NB4 (cell line): ENCODE data around the gene DSG4.

ENCODE experiments used
- CTCF ChIP-seq: IDR thresholded peaks from one replicate; pipeline ENCODE4 v1.5.1; 2012; ENCODE audit warnings: low read depth, low read length
- MYC ChIP-seq: IDR thresholded peaks from 2 replicates; pipeline ENCODE4 v1.6.1; 2011; ENCODE audit warnings: low read depth, low read length
- POLR2A ChIP-seq: IDR thresholded peaks from 2 replicates; pipeline ENCODE4 v1.6.1; 2011; ENCODE audit warnings: mild to moderate bottlenecking; ENCODE audit not compliant: insufficient read length; ENCODE audit errors: extremely low read depth

- TF ChIP-seq CTCF (no peak), MYC (no peak), POLR2A (no peak)
These were observed 24.8 kb downstream of the DSG4 start for GRCh38 chr18:31401156-31402025.
